Breast epithelium (tissue), 3 donors: ENCODE results near the gene CAMTA1.

Experiments
- CTCF ChIP-seq, 3 donors: fragments of 450-650 bp; IDR thresholded peaks; one replicate each; pipeline ENCODE4 v1.5.1; 2016 to 2017; ENCODE audit warnings: antibody characterized with exemption in 3 of 3, mild to moderate bottlenecking in 3 of 3, moderate library complexity in 3 of 3
- POLR2A ChIP-seq: fragments of 450-650 bp; IDR thresholded peaks from one replicate; pipeline ENCODE4 v1.6.1; 2016; ENCODE audit warnings: antibody characterized with exemption, mild to moderate bottlenecking, moderate library complexity
- POLR2AphosphoS5 ChIP-seq, 3 donors: sonication (generic); formaldehyde crosslinking; IDR thresholded peaks; one replicate each; pipeline ENCODE4 v1.6.1; 2017; ENCODE audit warnings: antibody characterized with exemption in 3 of 3

GRCh38 chr1:7641587-7642417 lies 856.5 kb downstream of the CAMTA1 start:
- TF ChIP-seq CTCF (IDR thresholded peaks at IDR 0.05): no peak
- TF ChIP-seq POLR2AphosphoS5 (IDR thresholded peaks at IDR 0.05): no peak
- TF ChIP-seq POLR2A: no peak
